HFF-Myc (cell line): Measurements from ENCODE around the gene AVPR2.

ENCODE experiments used
- DNase-seq: peaks from one replicate; pipeline ENCODE4 v3.0.0-alpha.2; 2011; ENCODE audit warnings: low read depth; ENCODE audit errors: extremely low read depth
- H3K4me3 ChIP-seq: replicated peaks from 2 replicates; pipeline ENCODE4 v1.5.1; 2011; ENCODE audit warnings: low read depth, mild to moderate bottlenecking, control low read depth, low read length
- CTCF ChIP-seq: IDR thresholded peaks from 2 replicates; pipeline ENCODE4 v1.5.1; 2012; ENCODE audit warnings: mild to moderate bottlenecking, low read depth, low read length, control low read depth; ENCODE audit errors: missing control alignments

Gene AVPR2

DNA sequence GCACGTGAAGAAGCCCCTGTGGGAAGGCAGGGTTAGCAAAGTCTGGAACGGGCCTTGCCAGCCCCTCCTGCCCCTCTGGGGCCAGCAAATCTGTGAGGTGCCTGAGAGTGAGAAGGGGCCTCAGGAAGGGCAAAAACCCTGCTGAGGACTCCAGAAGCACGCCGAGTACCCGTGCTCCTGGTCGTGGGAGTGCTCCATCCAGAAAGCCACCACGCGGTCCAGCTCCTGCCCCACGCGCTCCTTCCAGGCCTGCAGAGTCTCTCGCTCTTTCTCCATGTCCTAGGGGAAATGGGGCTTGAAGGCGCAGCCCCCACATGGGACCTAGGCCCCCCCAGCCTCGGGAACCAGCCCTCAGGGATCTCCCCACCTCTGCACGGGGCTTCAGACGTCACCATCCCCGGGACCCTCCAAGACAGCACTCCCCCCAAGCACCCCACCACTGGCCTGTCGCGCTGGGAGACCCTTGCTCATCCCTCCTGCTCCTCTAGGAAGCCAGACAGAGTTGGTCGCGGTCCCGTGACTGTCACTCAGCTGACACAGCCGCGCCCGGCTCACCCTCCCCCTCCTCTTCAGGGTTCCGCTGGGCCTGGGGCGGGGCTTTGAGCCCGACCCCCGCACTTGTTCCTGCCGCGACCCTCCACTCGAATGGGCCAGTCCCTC is 39.8 kb downstream of the AVPR2 start, which contains the start of gene RENBP:
Gene RENBP, minus strand, starts transcription at position 504 of the 660 bp plus-strand sequence. Its CDS starts 33 bp downstream, at position 471.
- no peak within 1 kb of the TSS for H3K4me3 ChIP-seq
- no peak for DNase-seq
- no peak for TF ChIP-seq CTCF

GRCh38 chrX:153944800-153945150 is 40.3 kb downstream of the AVPR2 start:
- no peak for DNase-seq
- H3K4me3 ChIP-seq, result no peak overlapping the region
- no peak for TF ChIP-seq CTCF

GRCh38 chrX:153945956-153946943 is 41.8 kb downstream of the AVPR2 start:
- H3K4me3 ChIP-seq, result no peak overlapping the region
- TF ChIP-seq CTCF, result no peak
- DNase-seq, result no peak

DNA sequence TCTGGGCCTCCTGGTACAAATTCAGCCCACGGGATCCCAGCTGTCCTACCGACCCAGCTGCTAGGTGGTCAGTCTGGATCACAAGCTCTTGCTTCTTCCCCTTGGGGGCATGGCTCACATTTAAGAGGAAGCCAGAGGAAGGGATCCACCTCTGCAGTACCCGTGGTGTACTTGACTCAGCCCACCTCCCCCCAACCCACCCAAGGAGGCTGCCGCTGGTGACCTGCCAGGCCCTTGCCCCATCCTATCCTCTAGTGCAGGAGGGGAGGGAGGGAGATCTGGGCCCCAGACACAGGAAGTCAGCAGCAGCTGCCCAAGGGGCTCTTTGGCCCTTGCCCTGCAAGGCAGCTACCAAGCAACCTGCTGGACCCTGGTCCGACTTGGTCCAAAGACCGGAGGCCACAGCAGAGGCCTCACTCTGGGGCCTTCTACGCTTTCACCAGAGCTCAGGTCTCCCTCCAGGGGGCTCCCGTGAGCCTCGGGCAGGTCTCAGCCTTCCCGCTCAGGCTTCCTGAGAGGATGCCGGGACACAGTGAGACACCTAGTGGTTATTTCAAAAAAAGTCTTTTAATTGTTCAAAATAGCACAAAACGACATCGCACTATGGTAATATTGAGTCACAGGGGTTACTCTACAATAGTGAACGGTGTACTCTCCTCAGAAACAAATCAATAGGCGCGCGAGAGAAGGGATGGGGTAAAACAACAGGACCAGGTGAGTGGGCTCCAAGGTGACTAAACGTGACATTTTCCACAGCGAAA is 42.7 kb downstream of the AVPR2 start:
- TF ChIP-seq CTCF, result peak; percentile 91
- no peak overlapping the region for H3K4me3 ChIP-seq
- DNase-seq, result no peak

DNA sequence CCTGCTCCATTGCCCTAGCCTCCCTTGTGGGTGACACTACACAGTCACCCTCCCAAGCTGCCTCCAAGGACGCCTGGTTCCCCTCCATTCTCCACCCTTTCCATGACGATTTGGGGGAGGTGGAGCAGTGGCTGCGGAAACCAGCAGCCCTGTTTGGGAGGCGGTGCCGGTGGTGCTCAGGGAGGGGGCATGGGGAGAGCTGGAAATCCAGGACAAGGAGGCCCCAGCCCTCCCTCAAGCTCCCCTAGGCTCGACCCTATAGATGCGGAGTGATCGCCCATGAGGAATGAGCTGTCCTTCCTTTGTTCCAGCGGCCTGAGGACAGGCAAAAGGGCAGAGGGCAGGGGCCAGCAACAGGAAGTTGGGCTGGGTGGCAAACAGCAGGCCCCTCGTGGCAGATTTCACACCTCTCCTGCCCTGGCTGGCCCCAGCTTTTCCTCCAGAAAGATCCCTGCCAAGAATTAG is 43.6 kb downstream of the AVPR2 start:
- H3K4me3 ChIP-seq, result no peak overlapping the region
- no peak for DNase-seq
- TF ChIP-seq CTCF, result no peak

DNA sequence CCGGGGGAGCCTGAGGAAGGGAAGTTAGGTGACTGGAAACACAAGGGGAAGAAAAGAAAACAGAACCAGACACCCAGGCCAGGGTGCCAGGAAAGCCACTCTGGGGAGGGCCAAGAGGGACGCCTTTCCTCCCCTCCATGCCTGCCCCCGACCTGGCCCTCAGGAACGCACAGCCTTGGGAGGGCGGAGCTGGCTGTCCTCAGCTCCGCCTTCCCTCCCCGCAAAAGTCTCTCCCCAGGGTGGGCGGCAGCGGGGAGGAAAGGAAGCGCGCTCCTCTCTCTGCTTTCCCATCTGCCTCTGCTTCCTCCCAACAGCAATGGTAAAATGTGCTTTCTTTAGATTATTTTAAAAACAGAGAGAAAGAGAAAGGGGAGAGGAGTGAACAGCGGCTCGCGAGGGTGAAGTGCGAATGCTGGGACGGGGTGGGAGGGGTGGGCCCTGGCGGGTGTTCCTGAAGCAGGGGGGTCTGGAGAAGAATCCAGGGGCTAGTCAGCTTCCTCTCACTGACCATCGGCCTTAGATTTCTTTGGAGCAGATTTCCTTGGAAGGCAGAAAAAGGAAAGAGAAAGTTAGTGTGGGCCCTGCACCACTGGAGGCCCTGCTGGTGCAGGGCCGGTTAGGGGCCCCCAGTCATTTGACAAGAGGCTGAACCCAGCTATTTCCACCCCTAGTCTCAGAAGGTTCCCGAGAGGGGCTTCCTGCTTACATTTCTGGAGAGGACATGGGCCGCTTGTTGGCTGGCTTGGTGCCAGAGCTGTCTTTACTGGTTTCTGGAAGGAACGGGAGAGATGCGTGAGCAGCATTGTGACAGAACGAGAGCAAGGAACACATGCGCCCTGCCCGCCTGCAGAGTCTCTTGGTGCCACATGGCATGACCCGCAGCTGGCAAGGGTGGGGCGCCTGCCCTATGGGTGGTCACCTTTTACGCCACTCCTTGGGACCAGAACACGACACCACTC is 44.7 kb downstream of the AVPR2 start:
- TF ChIP-seq CTCF, result no peak
- DNase-seq, result no peak
- H3K4me3 ChIP-seq, result no peak overlapping the region
